Hepatocyte (in vitro differentiated cells): ENCODE measurements around the gene SND1. TPM values are rescaled to one million over a fixed set of nuclear protein-coding genes. Genes with fewer than 3 reads are reported as not detected.

ENCODE experiments used
- DNase-seq: peaks from one replicate; pipeline ENCODE4 v3.0.0-alpha.2; 2016; ENCODE audit warnings: low spot score
- H2AFZ ChIP-seq: fragments of 200-600 bp; sonication (generic); 2 replicates; pipeline ENCODE4 v1.6.0; 2016; ENCODE audit warnings: antibody characterized with exemption, mild to moderate bottlenecking
- H3K27ac ChIP-seq: fragments of 200-600 bp; sonication (generic); 2 replicates; pipeline ENCODE4 v1.5.1; 2016; ENCODE audit warnings: mild to moderate bottlenecking
- H3K27me3 ChIP-seq: fragments of 200-600 bp; sonication (generic); 2 replicates; pipeline ENCODE4 v1.6.1; 2016
- H3K36me3 ChIP-seq: fragments of 200-600 bp; sonication (generic); replicated peaks from 2 replicates; pipeline ENCODE4 v1.5.1; 2016; ENCODE audit warnings: low read depth; ENCODE audit not compliant: insufficient read depth
- H3K4me1 ChIP-seq: fragments of 200-600 bp; sonication (generic); 2 replicates; pipeline ENCODE4 v1.5.1; 2016; ENCODE audit warnings: mild to moderate bottlenecking, moderate library complexity; ENCODE audit not compliant: insufficient read depth
- H3K4me2 ChIP-seq: fragments of 200-600 bp; sonication (generic); 2 replicates; pipeline ENCODE4 v1.6.0; 2016
- H3K4me3 ChIP-seq: fragments of 200-600 bp; sonication (generic); 2 replicates; pipeline ENCODE4 v1.5.1; 2016; ENCODE audit warnings: mild to moderate bottlenecking
- H3K79me2 ChIP-seq: fragments of 200-600 bp; sonication (generic); 2 replicates; pipeline ENCODE4 v1.6.0; 2017; ENCODE audit warnings: mild to moderate bottlenecking
- H3K9me2 ChIP-seq: fragments of 200-600 bp; sonication (generic); replicated peaks from 2 replicates; pipeline ENCODE4 v1.6.0; 2017; ENCODE audit warnings: mild to moderate bottlenecking; ENCODE audit not compliant: insufficient read depth
- H3K9me3 ChIP-seq: fragments of 200-600 bp; sonication (generic); 2 replicates; pipeline ENCODE4 v1.5.1; 2016; ENCODE audit warnings: low read depth, mild to moderate bottlenecking
- H4K20me1 ChIP-seq: fragments of 200-600 bp; sonication (generic); 2 replicates; pipeline ENCODE4 v1.6.0; 2016; ENCODE audit warnings: mild to moderate bottlenecking; ENCODE audit not compliant: insufficient read depth, poor library complexity, severe bottlenecking
- CTCF ChIP-seq: fragments of 200-600 bp; sonication (generic); IDR thresholded peaks from 2 replicates; pipeline ENCODE4 v1.5.1; 2016; ENCODE audit warnings: antibody characterized with exemption, mild to moderate bottlenecking; ENCODE audit not compliant: poor library complexity
- EZH2 ChIP-seq: fragments of 200-600 bp; sonication (generic); IDR thresholded peaks from 2 replicates; pipeline ENCODE4 v1.6.1; 2016; ENCODE audit warnings: antibody characterized with exemption, mild to moderate bottlenecking, borderline replicate concordance
- EZH2phosphoT487 ChIP-seq: fragments of 200-600 bp; sonication (generic); IDR thresholded peaks from one replicate; pipeline ENCODE4 v1.6.1; 2018; ENCODE audit warnings: antibody characterized with exemption, mild to moderate bottlenecking, low read depth, moderate library complexity; ENCODE audit not compliant: unreplicated experiment, severe bottlenecking
- WGBS: methylation state at CpG from one replicate; pipeline ENCODE4 v1.1.6; 2016; ENCODE audit warnings: low lambda C conversion rate; ENCODE audit errors: missing lambda C conversion rate; 5-methylcytosine and 5-hydroxymethylcytosine counted together
- polyA plus RNA-seq: library from polyadenylated mRNA; unstranded; fragments of >200 nt; fragmentation: Nextera tagmentation; extraction: Ambion mirVana; gene quantifications from 2 replicates; pipeline ENCODE4 v1.2.1, GENCODE V29; 2016
- total RNA-seq: library from RNA; depleted of rRNA; stranded (reverse); fragments of >200 nt; gene quantifications from 2 replicates; pipeline ENCODE4 v1.2.3, GENCODE V29; 2014

Gene SND1
- total and polyA plus RNA-seq, 2 experiments from 2014 or later: 141 to 200 TPM

- peaks cover 5% of the 10 kb centered on the region for H4K20me1 ChIP-seq
- H3K4me3 ChIP-seq: no peak overlapping the region
- no peaks in the 10 kb centered on the region for H3K36me3 ChIP-seq
- no peaks in the 10 kb centered on the region for H3K79me2 ChIP-seq
- H3K27ac ChIP-seq: no peak overlapping the region
- no peaks in the 10 kb centered on the region for H3K27me3 ChIP-seq
- no peaks in the 10 kb centered on the region for H3K4me1 ChIP-seq
- no peak overlapping the region for H3K4me2 ChIP-seq
- WGBS: 83% methylated on average over 8 of the region's 8 CpGs
- no peak for TF ChIP-seq EZH2
- TF ChIP-seq CTCF: no peak
- TF ChIP-seq EZH2phosphoT487: no peak
- peak; percentile 25 for DNase-seq
- H3K9me3 ChIP-seq: no peaks in the 10 kb centered on the region
- no peak overlapping the region for H2AFZ ChIP-seq
- no peaks in the 10 kb centered on the region for H3K9me2 ChIP-seq
Observed at GRCh38 chr7:128056901-128057300, 404.9 kb downstream of the SND1 start.

GRCh38 chr7:128057909-128058308 lies 405.9 kb downstream of the SND1 start:
- Histone ChIP-seq H3K9me3 (no peaks in the 10 kb centered on the region), H3K79me2 (no peaks in the 10 kb centered on the region), H4K20me1 (peaks cover 5% of the 10 kb centered on the region), H3K4me1 (no peaks in the 10 kb centered on the region), H2AFZ (no peak overlapping the region), H3K36me3 (no peaks in the 10 kb centered on the region), H3K27me3 (no peaks in the 10 kb centered on the region), H3K27ac (no peak overlapping the region), H3K4me3 (no peak overlapping the region), H3K9me2 (no peaks in the 10 kb centered on the region), H3K4me2 (no peak overlapping the region)
- TF ChIP-seq EZH2phosphoT487 (no peak), EZH2 (no peak), CTCF (no peak)
- DNase-seq: no peak
- WGBS: 83% methylated on average over 1 of the region's 1 CpG

- no peaks in the 10 kb centered on the region for H3K36me3 ChIP-seq
- H3K27ac ChIP-seq: no peak overlapping the region
- H3K27me3 ChIP-seq: no peaks in the 10 kb centered on the region
- no peak overlapping the region for H3K4me3 ChIP-seq
- H3K4me2 ChIP-seq: no peak overlapping the region
- H3K4me1 ChIP-seq: no peaks in the 10 kb centered on the region
- H2AFZ ChIP-seq: no peak overlapping the region
- no peaks in the 10 kb centered on the region for H3K9me3 ChIP-seq
- no peak for DNase-seq
- H4K20me1 ChIP-seq: peaks cover 5% of the 10 kb centered on the region
- 86% methylated on average over 7 of the region's 7 CpGs for WGBS
- TF ChIP-seq CTCF (no peak), EZH2phosphoT487 (no peak)
- no peaks in the 10 kb centered on the region for H3K79me2 ChIP-seq
- no peaks in the 10 kb centered on the region for H3K9me2 ChIP-seq
Observed at GRCh38 chr7:128059143-128059988, 407.4 kb downstream of the SND1 start.

GRCh38 chr7:128060018-128060417 lies 408.0 kb downstream of the SND1 start:
- no peaks in the 10 kb centered on the region for H3K79me2 ChIP-seq
- H3K4me1 ChIP-seq: no peaks in the 10 kb centered on the region
- 76% methylated on average over 3 of the region's 3 CpGs for WGBS
- TF ChIP-seq CTCF (no peak), EZH2phosphoT487 (no peak), EZH2 (no peak)
- no peak overlapping the region for H3K27ac ChIP-seq
- DNase-seq: no peak
- H3K36me3 ChIP-seq: no peaks in the 10 kb centered on the region
- no peaks in the 10 kb centered on the region for H3K9me3 ChIP-seq
- H3K27me3 ChIP-seq: no peaks in the 10 kb centered on the region
- peaks cover 5% of the 10 kb centered on the region for H4K20me1 ChIP-seq
- H3K4me3 ChIP-seq: no peak overlapping the region
- no peak overlapping the region for H3K4me2 ChIP-seq
- H2AFZ ChIP-seq: no peak overlapping the region
- H3K9me2 ChIP-seq: no peaks in the 10 kb centered on the region
